Smooth muscle cell (in vitro differentiated cells): ENCODE data around the gene NKX2-1. TPM values are rescaled to one million over a fixed set of nuclear protein-coding genes. Genes with fewer than 3 reads are reported as not detected.

Experiments
- DNase-seq: peaks from one replicate; lab custom pipeline; 2025; ENCODE audit not compliant: unreplicated experiment; lab: John Stamatoyannopoulos, UW
- H2AFZ ChIP-seq: fragments of 200-600 bp; sonication (generic); 2 replicates; pipeline ENCODE4 v1.6.0; 2016; ENCODE audit warnings: antibody characterized with exemption, low read depth, mild to moderate bottlenecking
- H3F3A ChIP-seq: fragments of 200-600 bp; sonication (generic); 2 replicates; pipeline ENCODE4 v1.6.0; 2017; ENCODE audit warnings: antibody characterized with exemption, low read depth
- H3K27ac ChIP-seq: fragments of 200-600 bp; sonication (generic); 2 replicates; pipeline ENCODE4 v1.5.1; 2016; ENCODE audit warnings: low read depth, mild to moderate bottlenecking
- H3K27me3 ChIP-seq: fragments of 200-600 bp; sonication (generic); 2 replicates; pipeline ENCODE4 v1.6.1; 2016; ENCODE audit warnings: low read depth, mild to moderate bottlenecking
- H3K36me3 ChIP-seq: fragments of 200-600 bp; sonication (generic); 2 replicates; pipeline ENCODE4 v1.5.1; 2016; ENCODE audit warnings: low read depth
- H3K4me1 ChIP-seq: fragments of 200-600 bp; sonication (generic); 2 replicates; pipeline ENCODE4 v1.5.1; 2016; ENCODE audit warnings: low read depth
- H3K4me2 ChIP-seq: fragments of 200-600 bp; sonication (generic); 2 replicates; pipeline ENCODE4 v1.6.0; 2016; ENCODE audit warnings: mild to moderate bottlenecking
- H3K4me3 ChIP-seq: fragments of 200-600 bp; sonication (generic); 2 replicates; pipeline ENCODE4 v1.5.1; 2016; ENCODE audit warnings: mild to moderate bottlenecking
- H3K79me2 ChIP-seq: fragments of 200-600 bp; sonication (generic); 2 replicates; pipeline ENCODE4 v1.6.0; 2016; ENCODE audit warnings: low read depth, mild to moderate bottlenecking
- H3K9ac ChIP-seq: fragments of 200-600 bp; sonication (generic); 2 replicates; pipeline ENCODE4 v1.6.0; 2016; ENCODE audit warnings: low read depth
- H3K9me3 ChIP-seq: fragments of 200-600 bp; sonication (generic); replicated peaks from 2 replicates; pipeline ENCODE4 v1.5.1; 2016; ENCODE audit warnings: low read depth
- H4K20me1 ChIP-seq: fragments of 200-600 bp; sonication (generic); 2 replicates; pipeline ENCODE4 v1.6.0; 2016; ENCODE audit warnings: low read depth
- WGBS: methylation state at CpG from one replicate; pipeline ENCODE4 v1.1.7; 2016; ENCODE audit warnings: low lambda C conversion rate; 5-methylcytosine and 5-hydroxymethylcytosine counted together
- polyA plus RNA-seq: library from polyadenylated mRNA; unstranded; fragments of >200 nt; fragmentation: Nextera tagmentation; extraction: Ambion mirVana; gene quantifications from 2 replicates; pipeline ENCODE4 v1.2.1, GENCODE V29; 2016
- total RNA-seq: library from RNA; depleted of rRNA; stranded (reverse); fragments of >200 nt; gene quantifications from 2 replicates; pipeline ENCODE4 v1.2.3, GENCODE V29; 2014
- TF ChIP-seq, protein P1 (sequence below): fragments of 200-600 bp; sonication (generic); IDR thresholded peaks from 2 replicates; pipeline ENCODE4 v1.5.1; 2017; ENCODE audit warnings: borderline replicate concordance, mild to moderate bottlenecking, antibody characterized with exemption; ENCODE audit not compliant: insufficient read depth, poor library complexity, severe bottlenecking

The NKX2-1 gene
- total and polyA plus RNA-seq, 2 experiments from 2014 or later = not detected

DNA sequence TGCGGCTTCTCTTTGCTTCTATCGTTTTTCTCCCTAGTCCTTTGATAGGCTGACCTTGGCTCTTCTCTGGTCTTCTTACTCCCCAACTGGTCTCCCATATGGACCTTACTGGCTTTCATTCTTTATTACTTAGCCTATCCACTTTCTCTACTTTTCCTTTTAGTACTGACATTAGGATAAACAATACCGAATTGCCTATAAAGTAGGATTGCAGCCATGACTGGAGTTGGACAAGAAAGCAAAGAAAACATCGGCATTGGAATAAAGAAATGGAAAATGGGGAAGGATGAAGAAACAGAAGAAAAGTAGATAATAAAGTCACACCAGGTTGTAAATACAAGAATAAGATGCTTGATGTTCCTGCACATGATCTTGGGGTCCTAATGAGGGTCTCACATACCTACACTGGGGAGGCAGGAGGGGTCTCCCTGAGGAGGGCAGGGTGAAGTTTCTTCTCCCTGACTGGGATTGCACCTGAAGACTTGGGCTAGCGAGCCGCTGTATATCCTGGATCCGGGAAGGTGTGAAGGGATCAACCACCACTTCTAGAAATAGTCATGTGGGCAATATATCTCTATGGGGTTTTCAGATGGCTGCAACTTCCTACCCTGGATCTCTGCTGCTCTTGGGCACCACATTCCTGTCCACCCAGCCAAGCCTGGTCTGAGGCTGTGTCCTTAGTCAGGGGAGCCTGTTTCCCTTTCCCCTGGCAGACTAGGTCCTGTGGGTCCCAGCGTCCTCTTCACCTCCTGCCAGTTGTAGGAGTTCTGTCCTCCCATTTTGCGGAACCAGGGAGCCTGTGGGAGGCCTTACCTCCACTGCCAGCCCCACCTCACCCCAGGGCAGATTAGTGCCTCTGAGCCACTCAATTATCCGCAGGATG lies 13.1 kb downstream of the NKX2-1 start:
- Histone ChIP-seq H3K4me2 (no peak overlapping the region), H3K36me3 (no peaks in the 10 kb centered on the region), H3K79me2 (no peaks in the 10 kb centered on the region), H2AFZ (no peak overlapping the region), H3K4me3 (no peak overlapping the region), H4K20me1 (no peaks in the 10 kb centered on the region), H3K27ac (no peak overlapping the region), H3K9me3 (no peaks in the 10 kb centered on the region), H3K4me1 (peaks cover 17% of the 10 kb centered on the region), H3K27me3 (peaks cover 100% of the 10 kb centered on the region), H3K9ac (no peak overlapping the region), H3F3A (no peaks in the 10 kb centered on the region)
- 24% methylated on average over 9 of the region's 10 CpGs for WGBS
- no peak for DNase-seq
- TF ChIP-seq, protein P1, sequence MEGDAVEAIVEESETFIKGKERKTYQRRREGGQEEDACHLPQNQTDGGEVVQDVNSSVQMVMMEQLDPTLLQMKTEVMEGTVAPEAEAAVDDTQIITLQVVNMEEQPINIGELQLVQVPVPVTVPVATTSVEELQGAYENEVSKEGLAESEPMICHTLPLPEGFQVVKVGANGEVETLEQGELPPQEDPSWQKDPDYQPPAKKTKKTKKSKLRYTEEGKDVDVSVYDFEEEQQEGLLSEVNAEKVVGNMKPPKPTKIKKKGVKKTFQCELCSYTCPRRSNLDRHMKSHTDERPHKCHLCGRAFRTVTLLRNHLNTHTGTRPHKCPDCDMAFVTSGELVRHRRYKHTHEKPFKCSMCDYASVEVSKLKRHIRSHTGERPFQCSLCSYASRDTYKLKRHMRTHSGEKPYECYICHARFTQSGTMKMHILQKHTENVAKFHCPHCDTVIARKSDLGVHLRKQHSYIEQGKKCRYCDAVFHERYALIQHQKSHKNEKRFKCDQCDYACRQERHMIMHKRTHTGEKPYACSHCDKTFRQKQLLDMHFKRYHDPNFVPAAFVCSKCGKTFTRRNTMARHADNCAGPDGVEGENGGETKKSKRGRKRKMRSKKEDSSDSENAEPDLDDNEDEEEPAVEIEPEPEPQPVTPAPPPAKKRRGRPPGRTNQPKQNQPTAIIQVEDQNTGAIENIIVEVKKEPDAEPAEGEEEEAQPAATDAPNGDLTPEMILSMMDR = no peak

DNA sequence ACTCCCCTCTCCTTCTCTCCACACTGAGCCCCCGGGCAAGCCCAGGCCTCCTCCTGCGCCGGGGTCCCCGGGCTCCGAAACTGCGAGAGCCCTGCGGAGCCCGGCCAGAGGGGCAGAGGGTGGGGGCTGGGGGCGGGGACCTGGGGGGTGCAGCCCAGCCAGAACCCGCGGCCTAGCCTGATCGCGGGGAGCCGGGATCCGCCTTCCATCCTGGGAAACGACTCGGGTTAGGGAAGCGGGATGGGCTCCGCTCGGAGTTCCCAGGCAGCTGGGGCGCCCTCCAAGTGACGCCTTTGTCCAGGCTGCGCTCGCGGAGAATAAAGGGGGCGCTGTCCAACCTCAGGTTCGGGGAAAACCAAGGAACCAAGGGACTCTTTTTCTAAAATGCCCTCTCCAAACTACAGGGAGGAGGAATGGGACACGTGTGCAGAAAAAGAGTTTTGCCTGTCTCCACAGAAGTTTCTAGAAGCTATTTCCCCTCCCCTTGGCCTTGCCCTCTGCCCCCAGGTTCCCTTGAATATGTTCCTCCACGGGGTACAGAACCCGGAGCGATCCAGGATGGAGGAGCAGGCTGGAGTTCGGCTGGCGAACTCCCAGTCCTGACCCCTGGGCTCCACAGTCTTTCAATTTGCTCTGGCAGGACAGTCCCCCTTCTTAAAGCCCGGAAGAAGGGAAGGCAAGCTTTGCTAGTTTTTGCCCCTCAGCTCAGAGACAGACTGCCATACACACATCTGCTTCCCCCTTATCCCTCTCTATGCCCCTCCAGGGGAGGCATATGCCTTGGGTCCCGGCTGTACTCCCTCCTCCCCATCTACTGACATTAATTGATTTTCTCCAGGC lies 13.9 kb downstream of the NKX2-1 start:
- WGBS = 6% methylated on average over 35 of the region's 35 CpGs

GRCh38 chr14:36505181-36505815 lies 14.7 kb downstream of the NKX2-1 start:
- H3K4me1 ChIP-seq = peaks cover 17% of the 10 kb centered on the region
- no peak overlapping the region for H3K4me2 ChIP-seq
- H3K36me3 ChIP-seq = no peaks in the 10 kb centered on the region
- no peak overlapping the region for H3K4me3 ChIP-seq
- H4K20me1 ChIP-seq = no peaks in the 10 kb centered on the region
- no peak overlapping the region for H3K27ac ChIP-seq
- no peaks in the 10 kb centered on the region for H3K9me3 ChIP-seq
- no peak for DNase-seq
- WGBS = 3% methylated on average over 39 of the region's 46 CpGs
- H3K79me2 ChIP-seq = no peaks in the 10 kb centered on the region
- no peak overlapping the region for H3K9ac ChIP-seq
- TF ChIP-seq, protein P1 = no peak
- no peaks in the 10 kb centered on the region for H3F3A ChIP-seq
- no peak overlapping the region for H2AFZ ChIP-seq
- peaks cover 100% of the 10 kb centered on the region for H3K27me3 ChIP-seq

More for the DNA sequence above, 13.9 kb downstream of the NKX2-1 start:
- Histone ChIP-seq H3K4me3 (no peak overlapping the region), H3K79me2 (no peaks in the 10 kb centered on the region), H2AFZ (no peak overlapping the region), H3K9me3 (no peaks in the 10 kb centered on the region), H4K20me1 (no peaks in the 10 kb centered on the region), H3K36me3 (no peaks in the 10 kb centered on the region), H3K4me2 (no peak overlapping the region), H3K27me3 (peaks cover 100% of the 10 kb centered on the region), H3K9ac (no peak overlapping the region), H3F3A (no peaks in the 10 kb centered on the region), H3K27ac (no peak overlapping the region), H3K4me1 (peaks cover 17% of the 10 kb centered on the region)
- no peak for DNase-seq
- TF ChIP-seq, protein P1 = no peak
